CD4-positive, alpha-beta T cell treated with Interleukin-10 for 1 hour (primary cell): Measurements from ENCODE around the gene NXN.
"Not testable (repeated sequence)": the region's sequence is repeated elsewhere in the genome, so short reads cannot be mapped to it uniquely, and the experiment has no call there.

Experiments used
- DNase-seq: peaks from one replicate; pipeline ENCODE4 v3.0.0-alpha.2; 2020

Gene NXN

DNA sequence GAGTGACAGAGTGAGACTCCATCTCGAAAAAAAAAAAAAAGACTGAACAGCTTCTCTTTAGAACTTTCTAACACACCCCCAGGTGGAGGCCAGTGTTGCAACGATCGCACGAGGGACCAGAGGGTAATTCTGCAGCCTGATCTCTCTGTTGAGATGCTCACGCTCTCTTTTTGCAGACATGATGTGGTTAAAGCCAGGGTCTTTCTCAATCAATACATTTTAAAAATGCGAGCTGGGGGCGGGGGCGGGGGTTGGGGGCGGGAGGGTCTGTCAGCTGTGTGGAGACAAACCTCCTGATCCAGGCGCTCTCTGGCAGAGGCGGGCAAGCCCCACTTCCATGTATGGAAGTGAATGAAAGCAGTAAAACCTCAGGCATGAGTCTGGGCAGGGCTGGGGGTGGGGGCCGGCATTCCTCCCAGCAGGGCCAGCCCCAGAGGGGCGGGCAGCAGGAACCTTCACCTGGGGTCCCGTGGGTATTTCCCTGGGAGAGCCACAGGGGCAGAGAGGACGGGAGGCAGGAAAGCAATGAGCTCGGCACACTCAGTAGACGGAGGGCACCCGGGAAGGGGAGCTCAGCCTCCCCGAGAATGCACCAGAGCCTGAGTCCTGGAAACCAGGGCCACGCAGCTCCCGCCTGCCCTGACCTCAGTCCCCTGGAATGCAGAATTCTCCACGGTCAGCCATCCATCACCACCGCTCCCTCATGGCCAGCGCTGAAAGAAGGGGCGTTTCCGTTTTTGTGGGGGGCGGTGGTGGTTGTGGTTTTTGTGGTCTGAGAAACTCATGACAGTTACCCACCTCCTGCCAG lies 28.0 kb downstream of the NXN start:
- no peak for DNase-seq

DNA sequence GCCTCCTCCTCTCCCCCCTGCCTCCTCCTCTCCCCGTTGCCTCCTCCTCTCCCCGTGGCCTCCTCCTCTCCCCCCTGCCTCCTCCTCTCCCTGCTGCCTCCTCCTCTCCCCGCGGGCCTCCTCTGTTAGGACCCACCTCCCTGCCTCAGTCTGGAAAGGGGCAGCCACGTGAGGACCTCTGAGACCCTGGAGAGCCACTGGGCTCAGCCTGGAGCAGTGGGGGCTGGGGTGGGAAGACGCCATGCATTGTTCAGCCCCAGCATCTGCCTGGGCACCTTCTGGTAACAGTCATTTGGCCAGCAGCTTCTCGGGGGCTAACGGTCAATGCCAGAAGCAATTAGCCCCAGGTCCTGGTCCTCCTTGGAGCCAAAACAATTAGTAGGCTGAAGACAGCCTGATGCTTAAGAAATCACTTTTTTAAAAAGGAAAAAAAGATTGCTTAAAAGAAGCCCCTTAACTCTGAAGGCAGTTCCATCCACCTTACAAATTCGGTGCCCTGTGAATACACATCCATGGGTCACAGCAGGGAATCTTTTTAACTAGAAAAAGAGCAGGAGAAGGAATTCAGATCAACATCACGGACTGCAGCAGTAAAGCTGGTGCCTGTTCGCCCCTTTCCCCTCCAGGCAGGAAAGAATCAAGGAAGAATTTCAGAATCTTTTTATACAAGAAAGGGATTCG lies 29.8 kb downstream of the NXN start:
- no peak for DNase-seq

DNA sequence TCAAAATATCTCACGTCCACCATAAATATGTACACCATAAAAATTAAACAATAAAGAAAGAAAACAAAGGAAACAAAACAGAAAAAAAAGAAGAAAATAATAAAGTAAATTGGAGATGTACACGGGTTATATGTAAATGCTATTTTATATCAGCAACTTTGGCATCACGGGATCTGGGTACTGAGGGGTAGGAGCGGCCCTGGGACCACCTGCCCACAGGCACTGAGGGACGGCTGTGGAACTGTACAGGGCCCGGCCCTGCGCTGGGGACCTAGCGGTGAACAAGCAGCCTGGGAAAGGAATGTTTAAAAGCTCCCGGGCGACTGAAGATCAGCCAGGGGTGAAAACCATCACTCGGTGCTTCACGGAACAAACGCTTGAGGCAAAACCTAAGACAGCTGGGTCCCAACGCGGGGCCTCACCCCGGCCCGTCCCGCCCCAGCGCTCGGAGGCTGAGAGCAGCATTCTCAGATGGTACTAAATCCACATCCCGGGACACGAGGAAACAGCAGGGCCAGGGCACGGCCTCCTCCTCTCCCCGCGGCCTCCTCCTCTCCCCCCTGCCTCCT lies 31.2 kb downstream of the NXN start:
- DNase-seq = no peak

DNA sequence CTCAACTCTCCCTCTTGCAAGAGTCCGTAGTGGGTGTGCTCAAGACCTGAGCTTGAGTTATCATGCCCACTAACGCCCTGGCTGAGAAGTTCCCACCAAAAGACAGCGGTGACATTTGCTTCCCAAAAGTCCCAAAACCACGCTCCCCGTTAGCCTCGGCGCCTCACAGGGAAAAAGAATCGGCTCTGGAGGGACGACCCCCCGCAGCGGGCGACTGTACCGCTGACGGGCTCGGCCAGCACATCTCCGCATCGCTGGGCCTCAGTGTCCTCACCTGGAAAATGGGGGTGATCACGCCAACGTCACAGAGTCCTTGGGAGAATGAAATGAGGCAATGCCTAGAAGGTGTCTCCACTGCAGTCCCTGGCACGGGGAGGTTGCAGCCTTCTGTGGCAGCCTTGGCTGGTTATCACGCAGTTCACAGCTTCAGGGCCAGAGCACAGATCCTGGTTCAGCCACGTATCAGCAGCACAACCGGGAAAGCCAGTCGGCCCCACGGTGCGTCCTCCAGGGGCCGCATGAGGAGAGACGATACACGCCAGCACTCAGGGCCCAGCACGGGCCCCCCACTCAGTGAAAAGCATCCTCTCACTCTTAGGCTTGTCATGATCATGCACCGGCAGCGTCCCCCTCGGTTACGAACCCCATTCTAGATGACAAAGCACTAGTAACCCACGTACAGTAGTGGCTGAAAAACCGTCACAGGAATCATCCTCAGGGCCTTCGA lies 32.9 kb downstream of the NXN start:
- DNase-seq = no peak

DNA sequence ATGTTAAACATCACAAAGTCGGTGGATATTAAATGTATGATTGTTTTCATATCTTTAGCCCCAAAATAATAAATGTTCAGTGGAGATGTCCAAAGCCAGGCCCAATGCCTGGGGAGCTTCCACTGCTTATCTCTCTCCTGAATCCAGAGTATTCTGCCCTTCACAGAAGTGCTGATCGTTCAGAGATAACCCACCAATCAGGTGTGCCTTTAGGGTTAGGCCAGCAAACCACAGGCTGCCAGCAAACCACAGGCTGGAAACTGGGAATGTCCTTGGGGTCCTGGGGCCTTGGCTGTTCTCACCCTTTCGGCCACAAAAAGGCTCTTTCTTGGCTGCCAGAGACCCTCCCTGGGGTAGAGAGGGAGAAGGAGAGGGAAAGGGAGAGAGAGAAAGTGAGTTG lies 33.9 kb downstream of the NXN start:
- DNase-seq = no peak

DNA sequence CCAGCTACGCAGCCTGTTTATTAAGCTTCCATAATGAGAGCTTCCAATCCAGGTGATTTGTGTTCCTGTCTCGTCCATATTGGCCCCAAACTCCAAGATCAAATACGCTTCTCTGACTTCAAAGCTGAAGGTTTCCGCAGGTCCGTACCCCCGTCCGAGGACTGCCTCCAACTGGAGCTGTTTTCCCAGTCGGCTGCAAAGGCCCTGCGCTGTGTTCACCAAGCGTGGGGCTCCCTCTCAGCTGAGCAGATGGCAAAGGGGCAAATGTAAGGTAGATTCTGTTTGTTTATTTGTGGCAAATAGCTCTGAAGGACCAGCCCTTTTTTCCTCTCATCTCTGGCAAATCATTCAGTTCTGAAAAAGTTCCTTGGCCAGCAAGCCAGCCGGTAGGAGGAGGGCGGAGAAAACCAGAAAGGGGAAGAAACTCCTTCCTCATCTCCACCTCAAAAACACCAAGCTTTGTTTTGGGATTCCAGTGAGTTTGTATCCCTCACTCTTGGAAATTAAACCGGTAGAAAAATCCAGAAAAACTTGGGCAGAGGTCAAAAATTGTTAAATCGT lies 35.2 kb downstream of the NXN start:
- no peak for DNase-seq

DNA sequence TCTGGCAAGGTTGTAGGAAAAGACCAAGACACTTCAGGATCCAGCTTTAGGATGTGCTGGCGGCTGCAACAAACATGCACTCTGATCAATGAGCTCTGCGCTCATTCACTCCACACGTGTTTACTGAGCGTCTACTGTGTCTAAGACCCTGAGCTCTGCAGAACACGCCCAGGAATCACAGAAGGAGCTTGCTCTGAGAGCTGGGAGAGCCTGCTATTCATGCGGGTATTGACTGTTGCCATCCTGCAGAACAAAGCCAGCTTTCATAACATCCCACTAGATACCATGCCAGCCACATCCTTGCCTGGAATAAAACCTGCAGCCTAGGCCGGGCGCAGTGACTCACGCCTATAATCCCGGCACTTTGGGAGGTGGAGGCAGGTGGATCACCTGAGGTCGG lies 44.1 kb downstream of the NXN start:
- DNase-seq = no peak

DNA sequence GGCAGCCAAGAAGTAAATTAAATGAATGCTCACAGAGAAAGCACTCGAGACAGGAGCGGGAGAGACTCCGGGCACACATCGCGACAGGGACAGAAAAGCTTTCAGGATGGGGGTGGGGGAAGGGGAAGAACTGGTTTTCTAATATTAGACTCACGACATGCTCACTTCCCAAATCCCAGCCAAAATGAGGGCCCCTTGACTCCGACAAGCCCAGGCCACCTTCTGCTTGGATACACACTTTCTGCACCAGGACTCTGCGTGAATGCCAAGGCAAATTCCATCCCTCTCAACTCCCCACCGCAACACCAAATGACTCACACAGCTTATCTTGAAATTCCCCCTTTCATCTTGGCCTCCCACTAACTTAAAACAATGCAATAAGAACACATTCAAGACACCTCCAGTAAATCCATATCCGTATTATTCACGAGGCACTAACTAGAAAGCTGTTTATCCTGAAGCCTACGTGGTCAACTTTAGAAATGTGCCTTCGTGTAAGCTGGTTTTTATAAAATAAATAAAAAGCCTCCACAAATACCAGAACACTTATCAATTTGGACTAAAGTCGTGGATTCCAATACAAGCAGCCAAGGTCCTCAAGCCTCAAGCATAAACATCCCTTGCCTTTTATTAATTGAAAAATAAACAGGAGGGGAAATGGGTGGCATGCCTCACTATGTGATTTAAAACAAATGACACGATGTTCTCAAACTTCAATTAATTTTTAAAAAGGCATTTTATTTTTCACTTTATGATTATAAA lies 46.1 kb downstream of the NXN start:
- DNase-seq = no peak

DNA sequence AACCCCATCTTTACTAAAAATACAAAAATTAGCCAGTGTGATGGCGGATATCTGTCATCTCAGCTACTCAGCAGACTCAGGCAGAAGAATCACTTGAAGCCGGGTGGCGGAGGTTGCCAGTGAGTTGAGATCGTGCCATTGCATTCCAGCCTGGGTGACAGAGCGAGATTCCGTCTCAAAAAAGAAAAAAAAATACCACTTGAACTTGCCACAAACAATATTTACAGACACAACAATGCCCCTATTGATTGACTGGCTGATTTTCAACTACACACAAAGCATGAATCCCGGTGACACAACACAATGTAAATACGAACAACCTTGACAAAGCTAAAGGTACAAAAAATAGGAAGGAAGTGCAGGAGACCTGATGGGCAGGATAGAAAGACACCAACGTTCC lies 49.3 kb downstream of the NXN start:
- DNase-seq = no peak

DNA sequence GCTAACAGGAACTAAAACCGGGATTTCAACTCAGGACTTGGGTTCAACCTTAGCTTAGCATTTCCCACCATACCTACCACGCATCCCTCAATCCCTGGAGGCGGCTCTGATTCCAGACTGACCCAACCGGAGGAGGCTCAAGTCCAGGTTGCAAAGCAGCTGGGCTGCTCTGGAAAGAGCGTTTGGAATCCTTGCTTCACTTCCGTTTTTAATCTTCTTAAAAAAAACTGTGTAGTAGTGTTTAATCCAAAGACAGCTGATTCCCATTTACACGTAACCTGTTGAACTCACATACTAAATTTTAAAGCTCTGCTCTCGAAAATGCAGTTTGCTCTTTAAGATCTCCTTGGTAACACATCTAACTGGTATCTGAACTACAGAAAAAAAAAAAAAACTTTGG lies 50.0 kb downstream of the NXN start:
- DNase-seq = no peak

DNA sequence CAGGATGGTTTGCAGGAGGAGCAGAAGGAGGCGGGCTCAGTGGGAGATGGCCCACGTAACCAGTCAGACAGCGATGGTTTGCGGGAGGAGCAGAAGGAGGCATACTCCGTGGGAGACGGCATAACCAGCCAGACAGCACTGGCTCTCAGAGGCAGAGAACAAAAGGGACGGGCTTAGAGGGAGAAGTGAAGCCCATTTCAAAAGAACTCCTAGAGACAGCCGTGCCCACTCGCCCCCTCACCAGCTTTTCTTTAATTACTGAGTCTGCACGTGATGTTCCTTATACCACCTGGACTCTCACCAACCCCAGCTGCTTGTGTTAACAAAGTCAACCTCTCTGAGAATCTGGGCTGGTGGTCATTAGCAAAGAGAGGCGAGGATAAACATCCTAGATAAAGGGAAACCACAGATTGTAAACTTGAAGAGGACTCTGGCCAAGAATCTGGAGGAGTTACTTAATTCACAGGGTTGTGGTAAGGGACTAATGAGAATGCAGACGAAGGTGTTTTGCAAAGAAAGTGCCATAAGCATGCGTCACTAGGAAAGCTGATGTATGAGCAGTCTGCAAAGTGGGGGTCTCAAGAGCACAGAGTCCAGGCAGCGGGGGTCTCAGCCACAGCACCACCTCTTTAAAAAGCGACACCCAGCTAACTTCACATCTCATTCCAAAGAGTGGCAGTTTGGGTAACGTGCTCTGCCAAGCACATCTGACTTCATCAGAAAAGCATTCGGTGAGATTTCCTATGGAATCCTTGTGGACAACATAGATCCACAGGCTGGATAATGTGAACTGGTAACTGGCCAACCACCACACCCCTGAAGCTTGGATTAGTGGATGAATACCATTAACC lies 51.7 kb downstream of the NXN start:
- no peak for DNase-seq

DNA sequence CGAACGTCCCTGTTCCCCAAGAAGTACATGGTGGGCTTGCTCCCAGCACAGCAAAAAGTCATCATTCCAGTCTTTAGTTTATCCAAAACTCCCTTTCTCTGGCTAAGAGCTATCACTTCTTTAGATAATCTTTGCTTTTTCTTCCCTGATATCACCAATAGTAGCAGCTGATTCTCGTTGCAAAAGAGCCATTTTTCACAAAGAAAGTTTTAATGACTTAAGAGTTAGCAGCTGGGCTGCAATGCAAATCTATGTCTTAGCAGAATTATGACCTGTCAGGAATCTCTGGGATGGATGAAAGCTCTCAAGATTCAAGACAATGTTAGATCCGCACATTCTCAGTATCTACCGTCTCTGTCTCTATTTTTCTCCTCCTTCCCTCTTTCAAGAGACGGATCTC lies 53.8 kb downstream of the NXN start:
- DNase-seq = no peak

DNA sequence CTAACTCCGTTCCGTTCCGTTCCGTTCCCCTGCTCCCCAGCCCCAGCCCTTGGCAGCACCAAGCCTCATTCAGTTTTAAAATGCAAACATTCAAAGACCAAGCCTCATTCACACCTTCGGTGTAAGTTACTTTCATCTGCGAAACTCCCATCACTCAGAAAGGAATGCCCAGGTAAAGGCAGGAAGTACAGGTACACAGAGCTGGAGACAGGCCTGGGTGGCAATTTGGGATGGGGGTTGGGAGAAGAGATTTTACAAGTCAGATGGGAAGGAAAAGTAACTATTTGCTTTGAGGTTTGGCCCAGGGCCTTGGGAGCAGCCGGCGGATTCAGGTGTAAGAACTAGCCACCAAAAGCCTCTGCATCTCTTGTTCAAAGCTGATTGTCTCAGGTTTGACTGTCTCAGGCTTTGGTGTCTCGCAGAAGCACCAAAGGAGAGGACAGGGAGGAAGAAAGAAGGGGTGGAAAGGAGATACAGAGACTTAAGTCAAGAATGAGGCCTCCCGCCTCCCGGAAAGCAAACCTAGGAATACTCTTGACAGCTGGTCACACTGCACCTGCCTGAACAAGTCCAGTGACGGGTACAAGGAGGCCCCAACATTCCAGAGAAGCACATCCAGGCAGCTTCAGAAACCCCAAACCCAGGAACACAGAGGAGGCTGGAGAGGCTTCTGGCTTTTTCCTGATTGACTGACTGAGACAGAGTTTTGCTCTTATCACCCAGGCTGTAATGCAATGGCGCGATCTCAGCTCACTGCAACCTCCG lies 54.7 kb downstream of the NXN start:
- no peak for DNase-seq

DNA sequence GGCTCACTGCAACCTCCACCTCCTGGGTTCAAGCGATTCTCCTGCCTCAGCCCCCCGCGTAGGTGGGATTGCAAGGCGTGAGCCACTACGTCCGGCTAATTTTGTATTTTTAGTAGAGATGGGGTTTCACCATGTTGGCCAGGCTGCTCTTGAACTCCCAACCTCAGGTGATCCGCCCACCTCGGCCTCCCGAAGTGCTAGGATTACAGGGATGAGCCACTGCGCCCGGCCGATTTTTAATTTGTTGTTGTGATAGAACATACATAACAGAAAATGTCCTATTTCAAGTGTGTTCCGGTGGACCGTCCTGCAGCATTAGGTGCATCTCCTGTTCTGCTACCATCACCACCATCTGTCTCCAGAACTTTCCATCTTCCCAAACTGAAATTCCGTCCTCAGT lies 55.3 kb downstream of the NXN start:
- DNase-seq = not testable (repeated sequence)

DNA sequence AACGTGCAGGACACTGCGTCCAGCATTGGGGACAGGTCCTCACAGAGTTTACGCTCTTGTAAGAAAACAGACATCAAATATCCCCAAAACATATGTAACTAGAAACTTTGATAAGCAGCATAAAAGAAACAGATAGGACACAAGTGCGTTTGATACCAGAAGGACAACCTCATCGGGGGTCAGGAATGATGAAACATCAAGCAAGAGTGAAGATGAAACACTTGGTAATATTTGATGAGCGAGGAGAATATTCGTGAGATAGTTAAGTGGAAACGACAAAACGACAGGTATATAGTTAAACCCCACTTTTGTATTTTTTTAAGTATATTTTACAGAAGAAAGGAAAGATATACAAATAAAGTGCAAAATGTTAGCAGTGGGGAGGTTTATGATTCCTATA lies 55.9 kb downstream of the NXN start:
- DNase-seq = no peak

DNA sequence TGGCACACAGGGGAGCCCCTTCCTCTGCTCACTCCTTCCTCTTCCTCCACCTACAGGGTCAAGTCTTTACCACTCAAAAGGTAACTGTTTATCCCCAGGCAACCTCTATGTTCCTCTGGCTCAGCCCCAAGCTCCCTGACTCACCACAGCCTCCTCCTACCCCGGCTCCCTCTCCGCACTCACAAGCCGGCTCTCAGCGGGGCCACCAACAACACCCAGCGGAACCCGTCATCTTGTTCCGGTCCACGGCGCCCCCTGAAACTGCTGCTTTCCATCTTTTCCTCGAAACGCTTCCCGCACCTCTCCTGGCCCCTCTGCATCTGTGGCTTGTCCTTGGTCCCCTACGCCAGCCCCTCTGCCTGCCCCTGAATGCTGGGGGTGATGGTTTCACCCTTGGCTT lies 58.4 kb downstream of the NXN start:
- DNase-seq = no peak

DNA sequence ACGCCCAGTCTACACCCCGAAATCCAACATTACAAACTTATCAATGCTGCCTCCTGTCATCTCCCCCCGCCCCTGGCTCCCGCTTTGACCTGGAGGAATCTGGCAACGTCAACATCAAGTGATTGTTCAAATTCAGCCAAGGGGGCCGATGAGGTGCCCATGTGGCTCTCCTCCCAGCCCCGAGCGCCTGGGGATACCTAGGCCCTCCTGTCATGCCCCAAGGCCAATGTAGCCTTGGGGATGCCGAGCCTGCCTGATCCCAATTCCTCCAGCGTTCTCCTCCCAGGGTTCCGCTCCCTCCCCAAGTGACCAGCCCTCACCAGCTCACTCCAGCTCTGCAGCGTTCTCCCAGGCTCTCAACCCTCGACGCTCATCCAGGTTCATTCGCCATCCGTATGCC lies 59.4 kb downstream of the NXN start:
- no peak for DNase-seq

DNA sequence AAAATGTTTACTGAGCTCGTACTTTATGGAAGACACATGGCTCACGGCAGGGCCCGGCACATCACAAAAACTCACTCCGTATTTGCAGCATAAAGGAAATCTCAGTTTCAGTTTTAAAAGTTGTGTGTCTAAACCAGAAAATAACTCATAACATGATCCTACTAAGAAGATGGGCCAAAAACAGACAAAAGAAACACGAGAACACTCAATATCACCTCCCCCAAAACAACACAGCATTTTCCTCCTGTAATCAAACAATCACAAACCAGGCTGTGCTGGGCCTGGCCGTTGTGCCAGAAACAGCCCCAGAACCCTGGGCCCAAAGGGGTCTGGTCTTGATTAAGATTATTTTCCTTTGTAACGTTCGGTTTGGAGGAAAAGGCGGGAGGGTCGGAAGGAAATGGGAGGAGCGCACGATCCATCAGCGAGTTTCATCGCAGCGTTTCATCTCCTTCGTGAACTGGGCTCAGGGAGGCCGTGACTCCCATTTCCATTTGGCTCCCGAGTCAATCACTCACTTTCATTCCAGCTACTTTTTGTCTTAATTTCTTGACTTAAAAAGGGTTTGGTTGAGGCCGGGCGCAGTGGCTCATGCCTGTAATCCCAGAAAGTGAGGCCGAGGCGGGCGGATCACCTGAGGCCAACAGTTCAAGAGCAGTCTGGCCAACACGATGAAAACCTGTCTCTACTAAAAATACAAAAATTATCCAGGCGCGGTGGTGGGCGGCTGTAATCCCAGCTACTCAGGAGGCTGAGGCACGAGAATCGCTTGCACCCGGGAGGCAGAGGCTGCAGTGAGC lies 61.4 kb downstream of the NXN start:
- DNase-seq = no peak

DNA sequence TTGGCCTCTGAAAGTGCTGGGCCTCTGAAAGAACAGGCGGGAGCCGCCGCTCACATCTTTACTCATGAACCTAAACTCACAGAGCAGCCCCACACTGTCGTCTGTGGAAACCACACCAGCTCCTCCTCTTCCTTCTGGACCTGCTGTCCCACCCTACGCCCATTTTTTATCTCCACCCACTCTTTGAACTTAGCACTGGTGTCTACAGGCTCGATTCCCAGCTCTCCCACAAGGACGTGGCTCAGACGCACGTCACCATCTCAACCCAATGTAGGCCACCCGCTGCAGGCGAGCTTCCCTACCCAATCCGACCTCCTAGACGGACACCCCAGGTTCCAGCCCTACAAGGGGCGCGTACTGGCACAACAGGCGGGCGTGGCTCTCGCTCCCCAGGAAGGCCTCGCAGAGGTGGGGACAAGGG lies 62.2 kb downstream of the NXN start:
- no peak for DNase-seq

DNA sequence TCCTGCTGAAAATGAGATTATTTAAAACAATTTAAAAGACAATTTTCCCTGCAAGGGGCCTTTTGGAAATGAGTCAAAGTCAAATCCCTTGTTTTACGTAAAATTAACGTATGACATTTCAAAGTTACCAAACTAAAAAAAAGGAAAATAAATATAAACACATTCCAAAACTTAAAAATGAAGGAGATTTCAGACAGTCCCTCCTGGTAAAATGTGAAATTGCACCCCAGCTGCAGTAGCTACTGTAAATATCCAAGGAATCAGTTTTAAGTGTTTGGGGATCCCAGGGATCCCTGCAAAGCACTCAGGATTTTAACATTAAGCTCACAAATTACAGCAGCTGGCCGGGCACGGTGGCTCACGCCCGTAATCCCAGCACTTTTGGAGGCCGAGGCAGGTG lies 63.3 kb downstream of the NXN start:
- no peak for DNase-seq
